HG02885 (cell line): Measurements from ENCODE around the gene NPTX2.

ENCODE experiments used
- ATAC-seq: cut with Tn5 transposase; IDR thresholded peaks from one replicate; pipeline ENCODE4 v1.9.1; 2021; ENCODE audit warnings: mild to moderate bottlenecking; ENCODE audit not compliant: unreplicated experiment, poor library complexity

Gene NPTX2

GRCh38 chr7:98647326-98647725 lies 30.2 kb downstream of the NPTX2 start:
- no peak for ATAC-seq

GRCh38 chr7:98651760-98652159 lies 34.7 kb downstream of the NPTX2 start:
- no peak for ATAC-seq

GRCh38 chr7:98653601-98654310 lies 36.7 kb downstream of the NPTX2 start:
- ATAC-seq, result no peak

- no peak for ATAC-seq
These were observed 37.6 kb downstream of the NPTX2 start for GRCh38 chr7:98654524-98655272.

- ATAC-seq, result no peak
These were observed 38.5 kb downstream of the NPTX2 start for GRCh38 chr7:98655611-98656010.

GRCh38 chr7:98656899-98657298 lies 39.8 kb downstream of the NPTX2 start:
- ATAC-seq, result no peak

GRCh38 chr7:98657736-98658135 lies 40.7 kb downstream of the NPTX2 start:
- no peak for ATAC-seq

GRCh38 chr7:98659756-98660155 lies 42.7 kb downstream of the NPTX2 start:
- ATAC-seq, result no peak

GRCh38 chr7:98661607-98662006 lies 44.5 kb downstream of the NPTX2 start:
- no peak for ATAC-seq

GRCh38 chr7:98662289-98662688 lies 45.2 kb downstream of the NPTX2 start:
- no peak for ATAC-seq

GRCh38 chr7:98664882-98665281 lies 47.8 kb downstream of the NPTX2 start:
- no peak for ATAC-seq

- no peak for ATAC-seq
These were observed 51.2 kb downstream of the NPTX2 start for GRCh38 chr7:98668255-98668654.

GRCh38 chr7:98669329-98670000 lies 52.4 kb downstream of the NPTX2 start:
- ATAC-seq, result no peak

GRCh38 chr7:98670186-98670585 lies 53.1 kb downstream of the NPTX2 start:
- ATAC-seq, result no peak

GRCh38 chr7:98671733-98672331 lies 54.7 kb downstream of the NPTX2 start:
- ATAC-seq, result no peak

GRCh38 chr7:98674461-98674860 lies 57.4 kb downstream of the NPTX2 start:
- ATAC-seq, result no peak

GRCh38 chr7:98674881-98675280 lies 57.8 kb downstream of the NPTX2 start:
- no peak for ATAC-seq

GRCh38 chr7:98678215-98678614 lies 61.1 kb downstream of the NPTX2 start:
- ATAC-seq, result no peak
